Measurements from ENCODE around the gene SMAP1.

Gene SMAP1

GRCh38 chr6:70847106-70848084, 179.7 kb downstream of the SMAP1 start:
- no peaks in the 10 kb centered on the region for H3K27me3 ChIP-seq (ENCODE audit: insufficient read depth, low read length, poor library complexity)
- no peaks in the 10 kb centered on the region for H3K79me2 ChIP-seq (ENCODE audit: insufficient read depth, low read length)
- TF ChIP-seq EZH2 (IDR thresholded peaks at IDR 0.05; ENCODE audit: borderline replicate concordance, low read depth, low read length, severe bottlenecking) (no peak), CTCF (IDR thresholded peaks at IDR 0.05; ENCODE audit: borderline replicate concordance, extremely low read depth, low read length, poor library complexity, severe bottlenecking) (no peak)
- H3K4me2 ChIP-seq (ENCODE audit: insufficient read depth, low read length): no peak overlapping the region
- no peaks in the 10 kb centered on the region for H3K4me1 ChIP-seq (ENCODE audit: insufficient read depth, low read length)
- H3K9ac ChIP-seq (ENCODE audit: low read depth, low read length): no peak overlapping the region
- peaks cover 13% of the 10 kb centered on the region; the same call in 1 of the 2 replicates for H3K36me3 ChIP-seq (ENCODE audit: insufficient read depth, low read length)
- no peak overlapping the region for H3K27ac ChIP-seq (ENCODE audit: low read length)
- ATAC-seq (ENCODE audit: insufficient read depth, low read depth) (no peak), DNase-seq (no peak)
- no peak overlapping the region for H2AFZ ChIP-seq (ENCODE audit: low read depth, low read length)
- H3K4me3 ChIP-seq (ENCODE audit: low read depth in 1 of 2, low read length in 2 of 2): no peak overlapping the region
- no peaks in the 10 kb centered on the region for H4K20me1 ChIP-seq (ENCODE audit: insufficient read depth, low read length)
- no peaks in the 10 kb centered on the region for H3K9me3 ChIP-seq (ENCODE audit: insufficient read depth, low read length, severe bottlenecking)

GRCh38 chr6:70849348-70850069, 181.8 kb downstream of the SMAP1 start:
- ATAC-seq (ENCODE audit: insufficient read depth, low read depth) (no peak), DNase-seq (no peak)
- no peaks in the 10 kb centered on the region for H3K79me2 ChIP-seq (ENCODE audit: insufficient read depth, low read length)
- H3K36me3 ChIP-seq (ENCODE audit: insufficient read depth, low read length): peaks cover 18% of the 10 kb centered on the region; the same call in 1 of the 2 replicates
- H3K27ac ChIP-seq (ENCODE audit: low read length): no peak overlapping the region
- H2AFZ ChIP-seq (ENCODE audit: low read depth, low read length): no peak overlapping the region
- no peaks in the 10 kb centered on the region for H3K4me1 ChIP-seq (ENCODE audit: insufficient read depth, low read length)
- H3K4me3 ChIP-seq (ENCODE audit: low read depth in 1 of 2, low read length in 2 of 2): no peak overlapping the region
- no peak overlapping the region for H3K4me2 ChIP-seq (ENCODE audit: insufficient read depth, low read length)
- no peak overlapping the region for H3K9ac ChIP-seq (ENCODE audit: low read depth, low read length)
- no peaks in the 10 kb centered on the region for H3K9me3 ChIP-seq (ENCODE audit: insufficient read depth, low read length, severe bottlenecking)
- no peak for TF ChIP-seq EZH2 (IDR thresholded peaks at IDR 0.05; ENCODE audit: borderline replicate concordance, low read depth, low read length, severe bottlenecking)
- no peak for TF ChIP-seq CTCF (IDR thresholded peaks at IDR 0.05; ENCODE audit: borderline replicate concordance, extremely low read depth, low read length, poor library complexity, severe bottlenecking)
- no peaks in the 10 kb centered on the region for H4K20me1 ChIP-seq (ENCODE audit: insufficient read depth, low read length)
- H3K27me3 ChIP-seq (ENCODE audit: insufficient read depth, low read length, poor library complexity): no peaks in the 10 kb centered on the region

GRCh38 chr6:70852667-70853246, 185.1 kb downstream of the SMAP1 start:
- no peaks in the 10 kb centered on the region for H3K27me3 ChIP-seq (ENCODE audit: insufficient read depth, low read length, poor library complexity)
- H3K36me3 ChIP-seq (ENCODE audit: insufficient read depth, low read length): peaks cover 11% of the 10 kb centered on the region; the same call in 1 of the 2 replicates
- no peaks in the 10 kb centered on the region for H3K4me1 ChIP-seq (ENCODE audit: insufficient read depth, low read length)
- DNase-seq (no peak), ATAC-seq (ENCODE audit: insufficient read depth, low read depth) (no peak)
- no peak overlapping the region for H3K9ac ChIP-seq (ENCODE audit: low read depth, low read length)
- no peaks in the 10 kb centered on the region for H3K9me3 ChIP-seq (ENCODE audit: insufficient read depth, low read length, severe bottlenecking)
- no peak overlapping the region for H3K4me3 ChIP-seq (ENCODE audit: low read depth in 1 of 2, low read length in 2 of 2)
- no peaks in the 10 kb centered on the region for H4K20me1 ChIP-seq (ENCODE audit: insufficient read depth, low read length)
- no peak overlapping the region for H2AFZ ChIP-seq (ENCODE audit: low read depth, low read length)
- H3K4me2 ChIP-seq (ENCODE audit: insufficient read depth, low read length): no peak overlapping the region
- no peak overlapping the region for H3K27ac ChIP-seq (ENCODE audit: low read length)
- no peaks in the 10 kb centered on the region for H3K79me2 ChIP-seq (ENCODE audit: insufficient read depth, low read length)
- no peak for TF ChIP-seq CTCF (IDR thresholded peaks at IDR 0.05; ENCODE audit: borderline replicate concordance, extremely low read depth, low read length, poor library complexity, severe bottlenecking)
- TF ChIP-seq EZH2 (IDR thresholded peaks at IDR 0.05; ENCODE audit: borderline replicate concordance, low read depth, low read length, severe bottlenecking): no peak

Data from DND-41 (cell line).